Subcutaneous adipose tissue (tissue), 4 donors: ENCODE results near the gene PRKG1. TPM values are rescaled to one million over a fixed set of nuclear protein-coding genes. Genes with fewer than 3 reads are reported as not detected.

Source experiments
- CTCF ChIP-seq: fragments of 450-650 bp; IDR thresholded peaks from one replicate; pipeline ENCODE4 v1.5.1; 2016; ENCODE audit warnings: low read depth, mild to moderate bottlenecking, control low read depth, antibody characterized with exemption, moderate library complexity
- total RNA-seq, 4 donors: library from RNA; depleted of rRNA; stranded (reverse); fragments of >200 nt; gene quantifications; one replicate each; pipeline ENCODE4 v1.1.0, GENCODE V29; 2016

PRKG1 gene
- total RNA-seq, 4 donors from 2014 or later, result 7.6 to 17.2 (median 10.7) TPM

GRCh38 chr10:52170776-52171175, 1096.5 kb downstream of the PRKG1 start:
- TF ChIP-seq CTCF, result no peak

- TF ChIP-seq CTCF, result no peak
Observed at GRCh38 chr10:52172581-52172980, 1098.3 kb downstream of the PRKG1 start.

GRCh38 chr10:52185256-52185655, 1111.0 kb downstream of the PRKG1 start:
- no peak for TF ChIP-seq CTCF

- no peak for TF ChIP-seq CTCF
Observed at GRCh38 chr10:52187521-52188258, 1113.4 kb downstream of the PRKG1 start.

GRCh38 chr10:52191049-52191448, 1116.8 kb downstream of the PRKG1 start:
- TF ChIP-seq CTCF, result no peak

- no peak for TF ChIP-seq CTCF
Observed at GRCh38 chr10:52194191-52194590, 1119.9 kb downstream of the PRKG1 start.

- TF ChIP-seq CTCF, result no peak
Observed at GRCh38 chr10:52194716-52195115, 1120.4 kb downstream of the PRKG1 start.
